Right cardiac atrium (tissue), 5 donors: ENCODE data around the gene DERL3. TPM values are rescaled to one million over a fixed set of nuclear protein-coding genes. Genes with fewer than 3 reads are reported as not detected.
A peak's percentile ranks its signal among the peaks of the same experiment; 100 is the strongest.

ENCODE experiments used
- ATAC-seq, 2 donors: fragments of 200-7000 bp; cut with Tn5 transposase; one replicate each; pipeline versions ENCODE4 v1.8.0 to v1.9.1; 2020; ENCODE audit warnings: moderate library complexity in 2 of 2, mild to moderate bottlenecking in 1 of 2
- DNase-seq, 3 donors: peaks; one replicate each; pipeline ENCODE4 v3.0.0-alpha.2; 2020
- H3K27ac ChIP-seq: one replicate; pipeline ENCODE4 v1.5.1; 2013; ENCODE audit warnings: mild to moderate bottlenecking, low read length, control low read depth, moderate library complexity
- H3K27me3 ChIP-seq: one replicate; pipeline ENCODE4 v1.6.1; 2013; ENCODE audit not compliant: control insufficient read depth, insufficient read depth
- H3K4me1 ChIP-seq: one replicate; pipeline ENCODE4 v1.6.1; 2013; ENCODE audit warnings: low read length; ENCODE audit not compliant: control insufficient read depth, insufficient read depth
- H3K4me3 ChIP-seq: one replicate; pipeline ENCODE4 v1.5.1; 2013; ENCODE audit warnings: low read length, control low read depth
- H3K9me3 ChIP-seq: one replicate; pipeline ENCODE4 v1.6.1; 2013; ENCODE audit warnings: low read length; ENCODE audit not compliant: control insufficient read depth
- WGBS: extraction: QIAGEN DNeasy Blood & Tissue Kit; methylation state at CpG from one replicate; pipeline ENCODE4 v1.1.7; 2013; 5-methylcytosine and 5-hydroxymethylcytosine counted together
- intact Hi-C, 4 donors: fragments of 100-400 bp; cut with DNase I; formaldehyde crosslinking; loops; one replicate each; pipeline versions ENCODE4 v1.11.0 to v1.14.0; 2022 to 2023
- polyA plus RNA-seq: library from polyadenylated mRNA; stranded (reverse); fragments of 200-250 nt; gene quantifications from one replicate; pipeline ENCODE4 v1.2.3, GENCODE V29; 2013
- total RNA-seq, 4 donors: library from RNA; stranded (reverse); fragmentation: NEBNext Ultra II Directional; extraction: Animal tissue kit (Norgen Biotek cat#: 25700); gene quantifications; one replicate each; pipeline ENCODE4 v1.2.1, GENCODE V29; 2021
- donor health status: healthy with polysubstance abuse.
- donor health status: DM: no; HTN: yes; CAD: no.
- donor health status: DM: no; HTN: no; CAD: no.
- donor health status: DM: no; HTN: yes; CAD: no; lungs with severe emphysema.
- donor health status: DM: yes; HTN: yes; CAD: no.

Gene DERL3
- total and polyA plus RNA-seq, 5 donors: 5.0 to 11.6 (median 6.9) TPM

DNA sequence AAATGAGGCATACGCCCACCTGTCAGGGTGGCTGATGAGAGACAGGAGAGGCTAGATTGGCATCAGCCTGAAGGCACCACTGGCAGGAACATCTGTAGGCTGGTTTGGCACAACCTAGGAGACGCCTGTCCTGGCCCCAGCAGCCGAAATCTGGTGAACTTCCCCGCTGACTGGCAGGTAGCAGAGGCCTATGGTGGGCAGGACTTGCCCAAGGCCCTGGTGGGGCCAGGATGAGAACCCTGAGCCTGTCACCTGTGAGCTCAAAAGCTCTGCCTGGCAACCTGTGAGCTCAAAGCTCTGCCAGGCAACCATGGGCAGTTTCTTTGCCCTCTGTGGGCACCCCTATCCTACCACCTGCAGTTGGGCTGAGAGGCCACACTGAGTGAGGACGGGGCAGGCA, 2.5 kb downstream of the DERL3 start:
- H3K27ac ChIP-seq: peak overlapping the region; percentile 76
- peaks cover 6% of the 10 kb centered on the region for H3K4me1 ChIP-seq
- intact Hi-C loops: no loop called here
- H3K9me3 ChIP-seq: no peaks in the 10 kb centered on the region
- no peak overlapping the region for H3K4me3 ChIP-seq
- DNase-seq (peak in 1 of 3 donors; percentile 46), ATAC-seq (no peak)
- WGBS: 66% methylated on average over 5 of the region's 5 CpGs
- no peaks in the 10 kb centered on the region for H3K27me3 ChIP-seq

DNA sequence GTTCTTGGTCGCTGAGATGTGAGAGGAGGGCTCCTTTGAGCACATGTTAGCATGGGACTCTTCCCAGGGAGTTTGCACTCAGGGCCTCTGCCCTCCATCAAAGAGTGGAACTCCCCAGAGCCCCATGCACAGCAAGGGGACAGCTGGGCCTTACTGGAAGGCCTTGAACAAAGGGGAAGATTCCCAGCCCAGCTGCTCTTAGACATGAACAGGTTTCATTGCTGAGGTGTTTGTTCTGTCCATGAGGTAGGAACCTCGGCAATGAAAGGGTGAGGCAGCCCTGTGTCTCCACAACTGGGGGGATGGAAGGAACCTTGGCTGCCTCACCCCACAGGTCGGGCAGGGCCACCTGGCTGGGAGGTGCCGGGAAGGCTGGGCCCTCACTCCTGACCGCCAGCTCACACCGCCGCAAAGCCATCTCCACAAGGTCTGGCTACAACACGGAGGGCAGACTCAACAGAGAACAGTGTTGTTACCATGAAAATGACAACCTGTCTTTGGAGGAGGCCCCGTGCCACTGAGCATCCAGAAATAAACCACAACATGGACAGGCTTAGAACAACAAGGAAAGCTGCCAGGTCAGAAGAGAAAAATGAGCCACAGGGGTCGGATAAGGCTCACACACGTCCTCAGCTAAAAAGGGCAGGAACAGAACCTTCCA, 3.2 kb downstream of the DERL3 start:
- DNase-seq: peak in 1 of 3 donors; percentile 75
- peak; percentile 26 to 46 for ATAC-seq
- Histone ChIP-seq H3K27ac (peak overlapping the region; percentile 76), H3K4me1 (peaks cover 6% of the 10 kb centered on the region), H3K4me3 (no peak overlapping the region), H3K9me3 (no peaks in the 10 kb centered on the region), H3K27me3 (no peaks in the 10 kb centered on the region)
- intact Hi-C loops: no loop called here
- 55% methylated on average over 11 of the region's 11 CpGs for WGBS

GRCh38 chr22:23834793-23835483, 3.9 kb downstream of the DERL3 start:
- ATAC-seq: peak; percentile 43 to 71
- peak; percentile 61 to 88 (median 83) for DNase-seq
- no peaks in the 10 kb centered on the region for H3K9me3 ChIP-seq
- peak overlapping the region; percentile 76 for H3K27ac ChIP-seq
- no peaks in the 10 kb centered on the region for H3K27me3 ChIP-seq
- intact Hi-C loops: no loop called here
- WGBS: 62% methylated on average over 10 of the region's 10 CpGs
- peaks cover 6% of the 10 kb centered on the region for H3K4me1 ChIP-seq
- no peak overlapping the region for H3K4me3 ChIP-seq

GRCh38 chr22:23834406-23834792, 4.4 kb downstream of the DERL3 start:
- peaks cover 6% of the 10 kb centered on the region for H3K4me1 ChIP-seq
- no peaks in the 10 kb centered on the region for H3K27me3 ChIP-seq
- no peak overlapping the region for H3K4me3 ChIP-seq
- intact Hi-C loops: no loop called here
- DNase-seq (no peak), ATAC-seq (no peak)
- no peaks in the 10 kb centered on the region for H3K9me3 ChIP-seq
- 90% methylated on average over 3 of the region's 3 CpGs for WGBS
- peak overlapping the region; percentile 76 for H3K27ac ChIP-seq

- no peak overlapping the region for H3K4me3 ChIP-seq
- no peaks in the 10 kb centered on the region for H3K9me3 ChIP-seq
- ATAC-seq: no peak
- peaks cover 9% of the 10 kb centered on the region for H3K4me1 ChIP-seq
- WGBS: 68% methylated on average over 13 of the region's 13 CpGs
- peak overlapping the region; percentile 63 for H3K27ac ChIP-seq
- no peaks in the 10 kb centered on the region for H3K27me3 ChIP-seq
- DNase-seq: peak in 1 of 3 donors; percentile 71
- intact Hi-C loops: no loop called here
These were observed 4.9 kb downstream of the DERL3 start for GRCh38 chr22:23833911-23834317.

DNA sequence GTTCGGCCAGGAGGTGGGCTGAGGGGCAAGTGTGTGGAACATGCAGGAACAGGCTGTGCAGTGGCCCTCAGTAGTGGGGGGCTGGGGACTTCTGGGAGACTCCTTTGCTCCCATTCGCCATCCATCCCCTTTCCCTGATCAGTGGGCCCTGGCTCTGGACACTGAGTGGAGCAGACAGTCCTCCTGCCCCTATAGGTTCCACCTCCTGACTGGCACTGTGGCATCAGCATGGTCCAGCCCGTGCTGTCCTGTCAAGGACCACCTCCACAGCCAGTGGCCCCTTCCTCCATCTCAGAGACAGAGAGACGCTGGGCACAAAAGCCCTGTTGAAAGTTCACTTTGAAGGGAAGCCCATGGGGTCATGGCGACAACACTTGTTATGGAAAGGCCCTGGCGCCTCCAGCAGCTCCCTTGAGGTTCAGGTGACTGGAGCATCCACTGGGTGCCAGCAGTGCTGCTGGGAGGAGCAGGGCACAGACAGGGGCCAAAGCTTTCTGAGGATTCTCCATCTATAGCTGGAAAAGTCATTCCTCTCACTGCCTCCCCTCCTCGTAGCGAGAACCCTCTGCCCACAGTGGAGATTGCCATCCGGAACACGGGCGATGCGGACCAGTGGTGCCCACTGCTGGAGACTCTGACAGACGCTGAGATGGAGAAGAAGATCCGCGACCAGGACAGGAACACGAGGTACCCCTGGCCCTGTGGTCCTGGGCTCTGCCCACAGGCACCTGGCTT, 5.6 kb downstream of the DERL3 start:
- intact Hi-C loops: no loop called here
- 78% methylated on average over 16 of the region's 16 CpGs for WGBS
- Histone ChIP-seq H3K4me1 (peaks cover 9% of the 10 kb centered on the region), H3K27me3 (no peaks in the 10 kb centered on the region), H3K27ac (peak overlapping the region; percentile 63), H3K9me3 (no peaks in the 10 kb centered on the region), H3K4me3 (no peak overlapping the region)
- DNase-seq (peak in 1 of 3 donors; percentile 49), ATAC-seq (no peak)

GRCh38 chr22:23832226-23833016, 6.4 kb downstream of the DERL3 start:
- H3K9me3 ChIP-seq: no peaks in the 10 kb centered on the region
- H3K4me3 ChIP-seq: no peak overlapping the region
- WGBS: 57% methylated on average over 11 of the region's 11 CpGs
- peak overlapping the region; percentile 39 for H3K27ac ChIP-seq
- H3K4me1 ChIP-seq: peaks cover 9% of the 10 kb centered on the region
- no peaks in the 10 kb centered on the region for H3K27me3 ChIP-seq
- no peak for ATAC-seq
- intact Hi-C loops: no loop called here
- peak in 1 of 3 donors; percentile 53 for DNase-seq

GRCh38 chr22:23831781-23832180, 7.0 kb downstream of the DERL3 start:
- DNase-seq (peak in 1 of 3 donors; percentile 57), ATAC-seq (no peak)
- Histone ChIP-seq H3K4me3 (no peak overlapping the region), H3K4me1 (peaks cover 9% of the 10 kb centered on the region), H3K9me3 (no peaks in the 10 kb centered on the region), H3K27ac (no peak overlapping the region), H3K27me3 (no peaks in the 10 kb centered on the region)
- WGBS: 68% methylated on average over 10 of the region's 10 CpGs
- intact Hi-C loops: no loop called here

GRCh38 chr22:23831261-23831660, 7.5 kb downstream of the DERL3 start:
- WGBS: 81% methylated on average over 8 of the region's 8 CpGs

GRCh38 chr22:23829845-23830372, 8.9 kb downstream of the DERL3 start:
- Histone ChIP-seq H3K27ac (no peak overlapping the region), H3K9me3 (no peaks in the 10 kb centered on the region), H3K27me3 (no peaks in the 10 kb centered on the region), H3K4me1 (peaks cover 5% of the 10 kb centered on the region), H3K4me3 (no peak overlapping the region)
- 73% methylated on average over 7 of the region's 7 CpGs for WGBS
- DNase-seq (peak in 1 of 3 donors; percentile 1), ATAC-seq (no peak)
- intact Hi-C loops: no loop called here

More at GRCh38 chr22:23831261-23831660, 7.5 kb downstream of the DERL3 start:
- Histone ChIP-seq H3K27me3 (no peaks in the 10 kb centered on the region), H3K4me3 (no peak overlapping the region), H3K27ac (no peak overlapping the region), H3K4me1 (peaks cover 7% of the 10 kb centered on the region), H3K9me3 (no peaks in the 10 kb centered on the region)
- peak in 1 of 3 donors; percentile 8 for DNase-seq
- no peak for ATAC-seq
- intact Hi-C loops: no loop called here
